Esophagus muscularis mucosa (tissue), 4 donors: Measurements from ENCODE around the gene MYH16. TPM values are rescaled to one million over a fixed set of nuclear protein-coding genes. Genes with fewer than 3 reads are reported as not detected.

Experiments
- DNase-seq: peaks from one replicate; pipeline ENCODE4 v3.0.0-alpha.2; 2017; ENCODE audit errors: extremely low spot score
- H3K27ac ChIP-seq, 4 donors: fragments of 200-600 bp; sonication (generic); replicated peaks in 1 of 4; 1 replicate in 3 of 4; 2 replicates in 1 of 4; pipeline ENCODE4 v1.5.1; 2016 to 2019; ENCODE audit warnings: mild to moderate bottlenecking in 1 of 4
- H3K27me3 ChIP-seq, 4 donors: fragments of 200-600 bp; sonication (generic); one replicate each; pipeline versions ENCODE4 v1.5.1 to v1.6.0; 2016 to 2019
- H3K36me3 ChIP-seq, 4 donors: fragments of 200-600 bp; sonication (generic); one replicate each; pipeline ENCODE4 v1.5.1; 2016 to 2019
- H3K4me1 ChIP-seq, 4 donors: fragments of 200-600 bp; sonication (generic); one replicate each; pipeline ENCODE4 v1.5.1; 2016 to 2019
- H3K4me3 ChIP-seq, 4 donors: fragments of 200-600 bp; sonication (generic); 1 replicate in 2 of 4; 2 replicates in 2 of 4; pipeline ENCODE4 v1.5.1; 2016 to 2019; ENCODE audit warnings: mild to moderate bottlenecking in 4 of 4, moderate library complexity in 1 of 4
- H3K9me3 ChIP-seq, 4 donors: fragments of 200-600 bp; sonication (generic); 1 replicate in 3 of 4; 2 replicates in 1 of 4; pipeline ENCODE4 v1.5.1; 2016 to 2019
- EP300 ChIP-seq: sonication (generic); formaldehyde crosslinking; IDR thresholded peaks from one replicate; pipeline ENCODE4 v1.6.1; 2017; ENCODE audit warnings: antibody characterized with exemption
- POLR2A ChIP-seq: fragments of 450-650 bp; IDR thresholded peaks from one replicate; pipeline ENCODE4 v1.6.1; 2017; ENCODE audit warnings: antibody characterized with exemption, moderate library complexity, mild to moderate bottlenecking, low read depth
- POLR2AphosphoS5 ChIP-seq, 2 donors: sonication (generic); formaldehyde crosslinking; IDR thresholded peaks; one replicate each; pipeline ENCODE4 v1.6.1; 2017; ENCODE audit warnings: antibody characterized with exemption in 2 of 2
- WGBS: methylation state at CpG from one replicate; pipeline ENCODE4 v1.1.5; 2018; 5-methylcytosine and 5-hydroxymethylcytosine counted together
- intact Hi-C: fragments of 100-400 bp; cut with DNase I; formaldehyde crosslinking; loops from one replicate; pipeline ENCODE4 v1.15.1; 2023
- total RNA-seq, 4 donors: library from RNA; depleted of rRNA; stranded (reverse); fragments of >200 nt; gene quantifications; one replicate each; pipeline versions ENCODE4 v1.1.0 to v1.2.1, GENCODE V29; 2016
- TF ChIP-seq, protein P1 (sequence below), 3 experiments: fragments of 200-600 bp in 2 of 3; fragments of 450-650 bp in 1 of 3; sonication (generic) in 2 of 3; IDR thresholded peaks; one replicate each; pipeline ENCODE4 v1.5.1; 2017 to 2019; ENCODE audit warnings: antibody characterized with exemption in 3 of 3, mild to moderate bottlenecking in 2 of 3, moderate library complexity in 1 of 3

MYH16 gene
- total RNA-seq, 4 donors from 2014 or later, result not detected

DNA sequence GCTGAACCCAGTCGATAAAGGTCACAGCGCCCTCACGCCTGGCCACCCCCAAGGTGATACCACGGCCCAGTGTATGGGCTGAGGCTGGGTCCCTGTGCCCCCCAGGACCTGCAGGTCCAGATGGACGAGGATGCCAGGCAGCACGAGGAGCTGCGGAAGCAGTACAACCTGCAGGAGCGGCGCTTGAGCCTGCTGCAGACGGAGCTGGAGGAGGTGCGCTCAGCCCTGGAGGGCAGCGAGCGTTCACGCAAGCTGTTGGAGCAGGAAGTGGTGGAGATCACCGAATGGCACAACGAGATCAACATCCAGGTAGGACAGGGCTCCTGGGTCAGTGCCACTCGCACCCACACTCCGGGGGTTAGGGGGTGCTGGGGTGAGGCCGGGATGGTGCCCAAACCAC lies 28.9 kb downstream of the MYH16 start:
- H3K36me3 ChIP-seq, result no peaks in the 10 kb centered on the region
- no peak for DNase-seq
- no peak overlapping the region for H3K27ac ChIP-seq
- no peak for TF ChIP-seq POLR2A
- no peak for TF ChIP-seq EP300
- TF ChIP-seq, protein P1, sequence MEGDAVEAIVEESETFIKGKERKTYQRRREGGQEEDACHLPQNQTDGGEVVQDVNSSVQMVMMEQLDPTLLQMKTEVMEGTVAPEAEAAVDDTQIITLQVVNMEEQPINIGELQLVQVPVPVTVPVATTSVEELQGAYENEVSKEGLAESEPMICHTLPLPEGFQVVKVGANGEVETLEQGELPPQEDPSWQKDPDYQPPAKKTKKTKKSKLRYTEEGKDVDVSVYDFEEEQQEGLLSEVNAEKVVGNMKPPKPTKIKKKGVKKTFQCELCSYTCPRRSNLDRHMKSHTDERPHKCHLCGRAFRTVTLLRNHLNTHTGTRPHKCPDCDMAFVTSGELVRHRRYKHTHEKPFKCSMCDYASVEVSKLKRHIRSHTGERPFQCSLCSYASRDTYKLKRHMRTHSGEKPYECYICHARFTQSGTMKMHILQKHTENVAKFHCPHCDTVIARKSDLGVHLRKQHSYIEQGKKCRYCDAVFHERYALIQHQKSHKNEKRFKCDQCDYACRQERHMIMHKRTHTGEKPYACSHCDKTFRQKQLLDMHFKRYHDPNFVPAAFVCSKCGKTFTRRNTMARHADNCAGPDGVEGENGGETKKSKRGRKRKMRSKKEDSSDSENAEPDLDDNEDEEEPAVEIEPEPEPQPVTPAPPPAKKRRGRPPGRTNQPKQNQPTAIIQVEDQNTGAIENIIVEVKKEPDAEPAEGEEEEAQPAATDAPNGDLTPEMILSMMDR (IDR thresholded peaks at IDR 0.05), result no peak
- no peak for TF ChIP-seq POLR2AphosphoS5 (IDR thresholded peaks at IDR 0.05)
- no peak overlapping the region for H3K4me3 ChIP-seq
- 91% methylated on average over 19 of the region's 19 CpGs for WGBS
- no peaks in the 10 kb centered on the region for H3K4me1 ChIP-seq
- intact Hi-C loops, result no loop called here
- no peaks in the 10 kb centered on the region for H3K27me3 ChIP-seq
- no peaks in the 10 kb centered on the region for H3K9me3 ChIP-seq

DNA sequence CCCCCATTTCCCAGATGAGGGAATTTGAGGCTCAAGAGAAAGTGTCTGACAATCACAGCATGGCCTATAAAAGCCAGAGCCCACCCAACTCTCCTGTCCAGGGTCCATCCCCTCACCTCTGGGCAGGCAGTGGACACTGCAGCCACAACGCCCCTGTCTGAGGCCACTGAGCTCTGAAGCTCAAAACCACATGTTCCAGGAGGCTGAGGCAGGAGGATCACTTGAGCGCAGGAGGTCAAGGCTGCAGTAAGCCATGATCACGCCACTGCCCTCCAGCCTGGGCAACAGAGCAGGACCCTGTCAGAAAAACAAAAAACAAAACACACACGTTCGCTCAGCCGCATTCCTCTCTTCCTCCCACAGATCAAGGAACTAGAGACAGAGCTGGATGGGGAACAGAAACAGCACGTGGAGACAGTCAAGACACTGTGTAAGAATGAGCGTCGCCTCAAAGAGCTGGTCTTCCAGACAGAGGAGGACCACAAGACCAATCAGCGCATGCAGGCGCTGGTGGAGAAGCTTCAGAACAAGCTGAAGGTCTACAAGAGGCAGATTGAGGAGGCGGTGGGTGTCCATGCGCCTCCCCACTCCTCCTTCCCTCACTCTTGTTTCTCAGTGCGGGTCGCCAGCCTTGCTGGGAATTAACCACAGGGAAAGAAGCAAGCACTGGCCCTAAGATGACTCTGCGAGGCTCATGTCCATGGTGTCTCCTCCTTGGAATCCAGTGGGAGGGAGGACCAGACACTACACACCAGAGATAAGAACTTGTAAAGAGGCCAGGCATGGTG lies 33.0 kb downstream of the MYH16 start:
- intact Hi-C loops, result no loop called here
- no peak for DNase-seq

DNA sequence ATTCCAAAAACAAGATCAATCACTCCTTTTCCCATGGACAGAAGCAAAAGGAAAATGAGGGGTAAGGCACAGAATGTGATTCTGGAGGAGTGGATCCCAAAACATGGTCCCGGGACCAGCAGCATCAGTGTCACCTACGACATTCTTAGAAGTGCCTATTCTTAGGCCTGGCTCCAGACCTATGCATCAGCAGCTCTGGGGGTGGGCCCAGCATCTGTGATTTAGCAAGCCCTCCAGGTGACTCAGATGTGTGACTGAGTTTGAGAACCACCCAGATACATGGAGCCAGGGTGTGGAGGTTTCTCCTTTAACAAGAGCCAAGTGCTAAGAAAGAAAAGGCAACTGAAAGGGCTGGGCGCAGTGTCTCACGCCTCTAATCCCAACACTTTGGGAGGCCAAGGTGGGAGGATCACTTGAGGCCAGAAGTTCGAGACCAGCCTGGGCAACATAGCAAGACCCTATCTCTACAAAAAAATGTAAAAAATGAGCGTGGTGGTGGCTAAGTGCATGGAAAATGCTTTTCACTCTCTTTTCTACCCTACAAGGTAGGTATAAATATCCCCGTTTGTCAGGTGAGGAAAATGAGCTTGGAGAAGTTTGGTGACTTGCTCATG lies 35.9 kb downstream of the MYH16 start:
- DNase-seq, result no peak
- intact Hi-C loops, result no loop called here
- H3K9me3 ChIP-seq, result peaks cover 0 to 11% (median 3%) of the 10 kb centered on the region in 4 donors
- no peak overlapping the region for H3K27ac ChIP-seq
- no peak overlapping the region for H3K4me3 ChIP-seq
- no peaks in the 10 kb centered on the region for H3K27me3 ChIP-seq
- no peaks in the 10 kb centered on the region for H3K36me3 ChIP-seq
- peaks cover 0 to 8% (median 7%) of the 10 kb centered on the region in 4 donors for H3K4me1 ChIP-seq
- TF ChIP-seq EP300 (no peak), POLR2A (no peak), POLR2AphosphoS5 (IDR thresholded peaks at IDR 0.05) (no peak)
- TF ChIP-seq, protein P1 (IDR thresholded peaks at IDR 0.05), result no peak
- WGBS, result 89% methylated on average over 7 of the region's 7 CpGs

More for the DNA sequence above, 33.0 kb downstream of the MYH16 start:
- TF ChIP-seq, protein P1 (IDR thresholded peaks at IDR 0.05), result no peak
- TF ChIP-seq EP300 (no peak), POLR2AphosphoS5 (IDR thresholded peaks at IDR 0.05) (no peak), POLR2A (no peak)
- Histone ChIP-seq H3K36me3 (no peaks in the 10 kb centered on the region), H3K4me1 (no peaks in the 10 kb centered on the region), H3K9me3 (peaks cover 0 to 11% (median 3%) of the 10 kb centered on the region in 4 donors), H3K27me3 (no peaks in the 10 kb centered on the region), H3K27ac (no peak overlapping the region), H3K4me3 (no peak overlapping the region)
- WGBS, result 88% methylated on average over 16 of the region's 16 CpGs

DNA sequence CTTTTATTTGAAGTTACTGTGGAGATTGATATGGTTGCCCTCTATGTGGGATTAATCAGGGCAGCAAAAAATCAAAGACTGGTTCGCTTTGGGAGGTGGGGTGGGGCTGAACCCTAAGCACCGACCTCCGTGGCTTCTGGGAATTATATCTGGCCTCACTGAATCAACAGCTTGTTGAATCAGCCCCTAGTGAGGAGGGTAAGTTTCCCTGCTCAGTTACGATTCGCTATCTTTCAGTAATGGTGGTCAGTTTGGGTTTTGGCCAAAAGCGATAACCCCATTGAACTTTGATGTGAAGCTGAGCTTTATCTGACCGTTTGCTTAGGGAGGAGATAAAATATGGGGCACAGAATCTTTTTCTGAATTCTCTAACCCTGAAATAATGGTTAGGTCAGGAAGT lies 36.5 kb downstream of the MYH16 start:
- H3K27me3 ChIP-seq, result no peaks in the 10 kb centered on the region
- H3K27ac ChIP-seq, result no peak overlapping the region
- TF ChIP-seq EP300 (no peak), POLR2A (no peak), POLR2AphosphoS5 (IDR thresholded peaks at IDR 0.05) (no peak)
- TF ChIP-seq, protein P1 (IDR thresholded peaks at IDR 0.05), result no peak
- H3K9me3 ChIP-seq, result peaks cover 0 to 11% (median 3%) of the 10 kb centered on the region in 4 donors
- peaks cover 0 to 8% (median 7%) of the 10 kb centered on the region in 4 donors for H3K4me1 ChIP-seq
- H3K4me3 ChIP-seq, result no peak overlapping the region
- H3K36me3 ChIP-seq, result no peaks in the 10 kb centered on the region
- intact Hi-C loops, result no loop called here
- WGBS, result 93% methylated on average over 7 of the region's 7 CpGs
- DNase-seq, result no peak
